NCI-H82 treated with DMSO at 0.1 percent for 48 hours (cell line): ENCODE results near the gene SMIM12.

Experiments used
- DNase-seq: peaks from one replicate; lab custom pipeline; 2025; ENCODE audit not compliant: unreplicated experiment; lab: John Stamatoyannopoulos, UW

Gene SMIM12

DNA sequence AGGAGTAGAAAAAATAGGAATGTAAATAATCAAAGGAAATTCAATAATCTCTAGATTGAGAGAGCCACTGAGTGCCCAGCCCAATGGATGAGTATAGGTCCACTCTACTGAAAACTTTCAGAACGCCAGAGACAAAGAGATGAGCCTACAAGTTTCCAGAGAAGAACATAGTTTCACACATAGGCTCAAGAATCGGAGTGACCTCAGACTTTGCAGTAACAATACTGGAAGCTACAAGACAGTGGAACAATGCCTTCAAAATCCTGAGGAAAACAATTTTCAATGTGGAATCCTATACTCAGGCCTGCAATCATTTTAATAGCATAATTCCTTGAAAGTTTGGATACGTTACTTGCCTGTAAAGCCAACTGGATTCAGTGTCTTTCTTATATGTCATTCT, 55.8 kb downstream of the SMIM12 start:
- no peak for DNase-seq
